Activated CD8-positive, alpha-beta memory T cell treated with anti-CD3 and anti-CD28 coated beads for 1 hour (primary cell): ENCODE data around the gene SPATA45.
"Not testable (repeated sequence)": the region's sequence is repeated elsewhere in the genome, so short reads cannot be mapped to it uniquely, and the experiment has no call there.

Source experiments
- DNase-seq, 2 donors: peaks; one replicate each; pipeline ENCODE4 v3.0.0-alpha.2; 2020; ENCODE audit warnings: low read depth in 1 of 2; ENCODE audit errors: extremely low read depth in 1 of 2

The SPATA45 gene

GRCh38 chr1:212833211-212834207 is 13.9 kb downstream of the SPATA45 start:
- DNase-seq, result not testable (repeated sequence)

- DNase-seq, result no peak
Measured at GRCh38 chr1:212828395-212828794, 19.1 kb downstream of the SPATA45 start.

GRCh38 chr1:212827831-212828278 is 19.6 kb downstream of the SPATA45 start:
- DNase-seq, result no peak

GRCh38 chr1:212827171-212827776 is 20.2 kb downstream of the SPATA45 start:
- DNase-seq, result no peak

- no peak for DNase-seq
Measured at GRCh38 chr1:212825798-212826452, 21.5 kb downstream of the SPATA45 start.

GRCh38 chr1:212824201-212824600 is 23.2 kb downstream of the SPATA45 start:
- DNase-seq, result no peak

GRCh38 chr1:212822956-212823355 is 24.5 kb downstream of the SPATA45 start:
- no peak for DNase-seq

GRCh38 chr1:212820969-212821368 is 26.5 kb downstream of the SPATA45 start:
- DNase-seq, result no peak

GRCh38 chr1:212819726-212820125 is 27.7 kb downstream of the SPATA45 start:
- DNase-seq, result no peak

GRCh38 chr1:212816567-212817278 is 30.7 kb downstream of the SPATA45 start:
- DNase-seq, result no peak

GRCh38 chr1:212814537-212815334 is 32.7 kb downstream of the SPATA45 start:
- no peak for DNase-seq

GRCh38 chr1:212805767-212806166 is 41.7 kb downstream of the SPATA45 start:
- DNase-seq, result no peak

GRCh38 chr1:212797681-212798080 is 49.8 kb downstream of the SPATA45 start:
- no peak for DNase-seq

- no peak for DNase-seq
Measured at GRCh38 chr1:212794561-212795014, 52.9 kb downstream of the SPATA45 start.

GRCh38 chr1:212792396-212792908 is 55.0 kb downstream of the SPATA45 start:
- no peak for DNase-seq

- peak; percentile 79 to 94 for DNase-seq
Measured at GRCh38 chr1:212791676-212792395, 55.6 kb downstream of the SPATA45 start, which contains the start of the genes NSL1 and TATDN3. Gene NSL1 (minus strand): TSS chr1:212791777. CDS start chr1:212791763, 14 bp downstream. Gene TATDN3 (plus strand): TSS chr1:212791894. CDS start chr1:212791922, 28 bp downstream.

GRCh38 chr1:212791261-212791675 is 56.2 kb downstream of the SPATA45 start:
- no peak for DNase-seq

GRCh38 chr1:212785871-212786270 is 61.6 kb downstream of the SPATA45 start:
- DNase-seq, result no peak

- DNase-seq, result no peak
Measured at GRCh38 chr1:212783976-212784375, 63.5 kb downstream of the SPATA45 start.
